ENCODE results near the gene SUCNR1.

GRCh38 chr3:151911462-151911861, 38.0 kb downstream of the SUCNR1 start:
- TF ChIP-seq POLR2AphosphoS5 (IDR thresholded peaks at IDR 0.05; ENCODE audit: insufficient read depth in 1 of 2, low read depth in 1 of 2) (no peak), CTCF (IDR thresholded peaks at IDR 0.05) (no peak)
